Stimulated activated CD4-positive, alpha-beta T cell treated with anti-CD3 and anti-CD28 coated beads, Interleukin-12 subunit alpha, Interleukin-12 subunit beta, amount 100 ng/mL, for 4 hours (primary cell): ENCODE results near the gene PLXND1.

ENCODE experiments used
- DNase-seq: peaks from one replicate; pipeline ENCODE4 v3.0.0-alpha.2; 2020

PLXND1 gene

GRCh38 chr3:129561619-129562248 lies 44.7 kb downstream of the PLXND1 start:
- no peak for DNase-seq

GRCh38 chr3:129560911-129561594 lies 45.4 kb downstream of the PLXND1 start:
- DNase-seq: no peak

- no peak for DNase-seq
These were observed 46.1 kb downstream of the PLXND1 start for GRCh38 chr3:129560269-129560787.

- DNase-seq: no peak
These were observed 46.9 kb downstream of the PLXND1 start for GRCh38 chr3:129559565-129560079.

GRCh38 chr3:129558772-129559564 lies 47.5 kb downstream of the PLXND1 start:
- no peak for DNase-seq

- no peak for DNase-seq
These were observed 48.2 kb downstream of the PLXND1 start for GRCh38 chr3:129558081-129558771.

- no peak for DNase-seq
These were observed 49.0 kb downstream of the PLXND1 start for GRCh38 chr3:129557548-129557894.

- no peak for DNase-seq
These were observed 49.5 kb downstream of the PLXND1 start for GRCh38 chr3:129556890-129557547.

GRCh38 chr3:129556358-129556695 lies 50.1 kb downstream of the PLXND1 start:
- DNase-seq: no peak

- no peak for DNase-seq
These were observed 50.7 kb downstream of the PLXND1 start for GRCh38 chr3:129555616-129556357.

GRCh38 chr3:129555153-129555550 lies 51.3 kb downstream of the PLXND1 start:
- no peak for DNase-seq

GRCh38 chr3:129554356-129555152 lies 51.9 kb downstream of the PLXND1 start:
- no peak for DNase-seq

GRCh38 chr3:129553719-129554118 lies 52.8 kb downstream of the PLXND1 start:
- DNase-seq: no peak

- no peak for DNase-seq
These were observed 53.3 kb downstream of the PLXND1 start for GRCh38 chr3:129553171-129553570.

GRCh38 chr3:129552287-129553050 lies 54.0 kb downstream of the PLXND1 start:
- DNase-seq: no peak

- DNase-seq: no peak
These were observed 56.7 kb downstream of the PLXND1 start for GRCh38 chr3:129549805-129550204.

- DNase-seq: no peak
These were observed 57.3 kb downstream of the PLXND1 start for GRCh38 chr3:129549006-129549800.

- DNase-seq: no peak
These were observed 58.1 kb downstream of the PLXND1 start for GRCh38 chr3:129548104-129548965.
